BLaER1 treated with 17β-estradiol and CSF1 and Interleukin-3, amounts not matched to agents 10 nM and 100 nM (cell line): ENCODE results near the gene CBLB.

Experiments used
- H3K27ac ChIP-seq, 11 experiments: shearing (Covaris generic); formaldehyde crosslinking; 2 replicates each; pipeline ENCODE4 v1.8.1; 2022
- H3K27me3 ChIP-seq, 11 experiments: shearing (Covaris generic); formaldehyde crosslinking; 2 replicates each; pipeline ENCODE4 v1.8.1; 2022
- H3K36me3 ChIP-seq, 11 experiments: shearing (Covaris generic); formaldehyde crosslinking; 2 replicates each; pipeline ENCODE4 v1.8.1; 2022
- H3K4me1 ChIP-seq, 10 experiments: shearing (Covaris generic); formaldehyde crosslinking; 2 replicates each; pipeline ENCODE4 v1.8.1; 2022
- H3K4me2 ChIP-seq, 11 experiments: shearing (Covaris generic); formaldehyde crosslinking; 2 replicates each; pipeline ENCODE4 v1.8.1; 2022
- H3K4me3 ChIP-seq, 10 experiments: shearing (Covaris generic); formaldehyde crosslinking; 2 replicates each; pipeline ENCODE4 v1.8.1; 2022
- H3K9ac ChIP-seq, 11 experiments: shearing (Covaris generic); formaldehyde crosslinking; 2 replicates each; pipeline ENCODE4 v1.8.1; 2022
- H3K9me3 ChIP-seq, 11 experiments: shearing (Covaris generic); formaldehyde crosslinking; replicated peaks in 1 of 11; 2 replicates each; pipeline ENCODE4 v1.8.1; 2022
- H4K20me1 ChIP-seq, 11 experiments: shearing (Covaris generic); formaldehyde crosslinking; 2 replicates each; pipeline ENCODE4 v1.8.1; 2022
- Cebpa-rat ChIP-seq, 11 experiments: shearing (Covaris generic); IDR thresholded peaks; 2 replicates each; pipeline ENCODE4 v1.8.1; 2022

The CBLB gene

GRCh38 chr3:105835606-105836005, 33.2 kb downstream of the CBLB start:
- Histone ChIP-seq H3K4me2 (no peak overlapping the region), H3K36me3 (peaks cover 9 to 43% (median 15%) of the 10 kb centered on the region in 11 experiments; a peak in 15 of 22 replicates), H3K4me1 (peaks cover 0 to 22% (median 13%) of the 10 kb centered on the region in 10 experiments; a peak in 12 of 20 replicates), H3K27me3 (no peaks in the 10 kb centered on the region), H3K4me3 (no peak overlapping the region), H3K27ac (no peak overlapping the region), H3K9me3 (no peaks in the 10 kb centered on the region), H4K20me1 (peaks cover 0 to 51% (median 0%) of the 10 kb centered on the region in 11 experiments; a peak in 2 of 22 replicates), H3K9ac (no peak overlapping the region)
- no peak for TF ChIP-seq Cebpa-rat (IDR thresholded peaks at IDR 0.05)

GRCh38 chr3:105834768-105835167, 34.0 kb downstream of the CBLB start:
- Histone ChIP-seq H3K4me3 (no peak overlapping the region), H3K4me2 (0 out of 22 replicates have a peak overlapping the region, but pooled peaks of 2 of the 11 experiments have one; percentile 7 to 28), H4K20me1 (peaks cover 0 to 47% (median 0%) of the 10 kb centered on the region in 11 experiments; a peak in 2 of 22 replicates), H3K4me1 (peaks cover 3 to 29% (median 18%) of the 10 kb centered on the region in 10 experiments; a peak in 12 of 20 replicates), H3K27me3 (no peaks in the 10 kb centered on the region), H3K9ac (no peak overlapping the region), H3K9me3 (no peaks in the 10 kb centered on the region), H3K27ac (no peak overlapping the region), H3K36me3 (peaks cover 9 to 41% (median 13%) of the 10 kb centered on the region in 11 experiments; a peak in 15 of 22 replicates)
- no peak for TF ChIP-seq Cebpa-rat (IDR thresholded peaks at IDR 0.05)

GRCh38 chr3:105832644-105833043, 36.2 kb downstream of the CBLB start:
- H4K20me1 ChIP-seq: peaks cover 0 to 45% (median 0%) of the 10 kb centered on the region in 11 experiments; a peak in 2 of 22 replicates
- H3K4me1 ChIP-seq: peaks cover 3 to 38% (median 15%) of the 10 kb centered on the region in 10 experiments; a peak in 12 of 20 replicates
- H3K9me3 ChIP-seq: no peaks in the 10 kb centered on the region
- no peak overlapping the region for H3K4me3 ChIP-seq
- no peak overlapping the region for H3K27ac ChIP-seq
- no peak for TF ChIP-seq Cebpa-rat (IDR thresholded peaks at IDR 0.05)
- peaks cover 0 to 24% (median 3%) of the 10 kb centered on the region in 11 experiments; a peak in 7 of 22 replicates for H3K36me3 ChIP-seq
- H3K9ac ChIP-seq: no peak overlapping the region
- H3K27me3 ChIP-seq: no peaks in the 10 kb centered on the region
- no peak overlapping the region for H3K4me2 ChIP-seq

- Histone ChIP-seq H3K4me2 (peak overlapping the region in 6 of 11 experiments; percentile 8 to 53 (median 20); a peak in 7 of 22 replicates), H3K27ac (peak overlapping the region in 1 of 11 experiments; percentile 3; a peak in 1 of 22 replicates), H3K4me1 (peaks cover 3 to 32% (median 12%) of the 10 kb centered on the region in 10 experiments; a peak in 12 of 20 replicates)
Observed at GRCh38 chr3:105830836-105831235, 38.0 kb downstream of the CBLB start.

GRCh38 chr3:105829871-105830622, 38.8 kb downstream of the CBLB start:
- Histone ChIP-seq H3K4me1 (peaks cover 3 to 32% (median 12%) of the 10 kb centered on the region in 10 experiments; a peak in 12 of 20 replicates), H3K4me3 (no peak overlapping the region), H3K36me3 (peaks cover 0 to 37% (median 5%) of the 10 kb centered on the region in 11 experiments; a peak in 13 of 22 replicates), H3K9ac (no peak overlapping the region), H3K27ac (no peak overlapping the region; a peak in 1 of 22 replicates), H3K9me3 (no peaks in the 10 kb centered on the region), H3K27me3 (no peaks in the 10 kb centered on the region), H4K20me1 (peaks cover 0 to 56% (median 0%) of the 10 kb centered on the region in 11 experiments; a peak in 3 of 22 replicates), H3K4me2 (peak overlapping the region in 2 of 11 experiments; percentile 35 to 53; a peak in 4 of 22 replicates)
- no peak for TF ChIP-seq Cebpa-rat (IDR thresholded peaks at IDR 0.05)

More at GRCh38 chr3:105830836-105831235, 38.0 kb downstream of the CBLB start:
- no peak for TF ChIP-seq Cebpa-rat (IDR thresholded peaks at IDR 0.05)
- Histone ChIP-seq H3K36me3 (peaks cover 0 to 33% (median 5%) of the 10 kb centered on the region in 11 experiments; a peak in 9 of 22 replicates), H3K9me3 (no peaks in the 10 kb centered on the region), H4K20me1 (peaks cover 0 to 48% (median 0%) of the 10 kb centered on the region in 11 experiments; a peak in 2 of 22 replicates), H3K4me3 (no peak overlapping the region), H3K27me3 (no peaks in the 10 kb centered on the region), H3K9ac (no peak overlapping the region)

- peaks cover 4 to 40% (median 13%) of the 10 kb centered on the region in 11 experiments; a peak in 15 of 22 replicates for H3K36me3 ChIP-seq
- no peaks in the 10 kb centered on the region for H3K27me3 ChIP-seq
- no peak overlapping the region for H3K4me2 ChIP-seq
- H3K4me1 ChIP-seq: peaks cover 3 to 32% (median 10%) of the 10 kb centered on the region in 10 experiments; a peak in 11 of 20 replicates
- no peaks in the 10 kb centered on the region for H3K9me3 ChIP-seq
- no peak for TF ChIP-seq Cebpa-rat (IDR thresholded peaks at IDR 0.05)
- H3K4me3 ChIP-seq: no peak overlapping the region
- peaks cover 0 to 61% (median 0%) of the 10 kb centered on the region in 11 experiments; a peak in 3 of 22 replicates for H4K20me1 ChIP-seq
- no peak overlapping the region for H3K27ac ChIP-seq
- no peak overlapping the region for H3K9ac ChIP-seq
Observed at GRCh38 chr3:105829229-105829628, 39.6 kb downstream of the CBLB start.

- no peak for TF ChIP-seq Cebpa-rat (IDR thresholded peaks at IDR 0.05)
- H4K20me1 ChIP-seq: peaks cover 0 to 62% (median 0%) of the 10 kb centered on the region in 11 experiments; a peak in 4 of 22 replicates
- peaks cover 3 to 32% (median 10%) of the 10 kb centered on the region in 10 experiments; a peak in 11 of 20 replicates for H3K4me1 ChIP-seq
- H3K4me2 ChIP-seq: no peak overlapping the region
- H3K4me3 ChIP-seq: no peak overlapping the region
- peaks cover 8 to 45% (median 17%) of the 10 kb centered on the region in 11 experiments; a peak in 16 of 22 replicates for H3K36me3 ChIP-seq
- H3K9me3 ChIP-seq: no peaks in the 10 kb centered on the region
- no peak overlapping the region for H3K27ac ChIP-seq
- H3K9ac ChIP-seq: no peak overlapping the region
- H3K27me3 ChIP-seq: no peaks in the 10 kb centered on the region
Observed at GRCh38 chr3:105828703-105829102, 40.1 kb downstream of the CBLB start.

DNA sequence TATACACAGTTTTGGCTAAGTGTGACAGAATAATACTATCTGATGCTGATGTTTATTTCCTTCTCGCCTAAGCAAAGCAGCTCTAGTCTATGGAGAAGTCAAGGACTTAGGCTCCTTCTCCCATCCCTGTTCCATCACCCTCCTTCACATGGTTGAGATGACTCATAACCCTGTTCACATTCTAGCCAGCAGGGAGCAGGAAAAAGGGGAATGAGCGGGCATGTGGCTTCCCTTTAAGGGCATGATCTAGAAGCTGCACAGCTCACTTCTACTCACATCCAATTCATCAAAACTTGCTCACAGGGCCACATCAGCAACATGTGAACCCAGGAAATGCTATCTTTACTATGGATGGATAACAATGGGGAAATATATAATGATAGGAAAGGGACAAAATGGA, 40.9 kb downstream of the CBLB start:
- no peak overlapping the region for H3K27ac ChIP-seq
- peak overlapping the region in 2 of 11 experiments; percentile 9 to 33; a peak in 3 of 22 replicates for H3K4me2 ChIP-seq
- H3K9ac ChIP-seq: no peak overlapping the region
- TF ChIP-seq Cebpa-rat (IDR thresholded peaks at IDR 0.05): no peak
- peaks cover 11 to 52% (median 20%) of the 10 kb centered on the region in 11 experiments; a peak in 17 of 22 replicates for H3K36me3 ChIP-seq
- no peak overlapping the region for H3K4me3 ChIP-seq
- H3K27me3 ChIP-seq: no peaks in the 10 kb centered on the region
- H3K4me1 ChIP-seq: peaks cover 3 to 32% (median 10%) of the 10 kb centered on the region in 10 experiments; a peak in 11 of 20 replicates
- H3K9me3 ChIP-seq: no peaks in the 10 kb centered on the region
- H4K20me1 ChIP-seq: peaks cover 0 to 69% (median 0%) of the 10 kb centered on the region in 11 experiments; a peak in 4 of 22 replicates
